Activated naive CD8-positive, alpha-beta T cell treated with anti-CD3 and anti-CD28 coated beads, Interleukin-2, amount 50 U/mL, for 24 hours (primary cell): ENCODE data around the gene FAM131A.

Experiments
- ATAC-seq: fragments of 150-1000 bp; cut with Tn5 transposase; one replicate; pipeline ENCODE4 v1.10.0; 2021
- DNase-seq: peaks from one replicate; pipeline ENCODE4 v3.0.0; 2021
- H3K27ac Mint-ChIP-seq: one replicate; pipeline ENCODE4 v1.8.0; 2021; ENCODE audit warnings: mild to moderate bottlenecking, mixed read lengths
- H3K27me3 Mint-ChIP-seq: one replicate; pipeline ENCODE4 v1.8.0; 2021; ENCODE audit warnings: mixed read lengths
- H3K36me3 Mint-ChIP-seq: one replicate; pipeline ENCODE4 v1.8.0; 2021; ENCODE audit warnings: low read depth, mixed read lengths
- H3K4me1 Mint-ChIP-seq: one replicate; pipeline ENCODE4 v1.8.0; 2021; ENCODE audit warnings: mixed read lengths
- H3K4me3 Mint-ChIP-seq: one replicate; pipeline ENCODE4 v1.8.0; 2021; ENCODE audit warnings: mild to moderate bottlenecking, moderate library complexity, mixed read lengths
- H3K9me3 Mint-ChIP-seq: one replicate; pipeline ENCODE4 v1.8.0; 2021; ENCODE audit warnings: mixed read lengths

FAM131A gene

GRCh38 chr3:184379358-184380184, 42.2 kb downstream of the FAM131A start, which contains the start of gene CHRD:
Gene CHRD, plus strand, starts transcription at chr3:184380054. Its CDS starts 265 bp downstream, at chr3:184380319.
- peak within 1 kb of the TSS; percentile 61 for H3K4me3 Mint-ChIP-seq
- peaks cover 6% of the 10 kb centered on the region for H3K4me1 Mint-ChIP-seq
- H3K36me3 Mint-ChIP-seq = no peaks in the 10 kb centered on the region
- ATAC-seq = no peak
- peaks cover 58% of the 10 kb centered on the region for H3K27me3 Mint-ChIP-seq
- DNase-seq = no peak
- H3K9me3 Mint-ChIP-seq = no peaks in the 10 kb centered on the region
- no peak within 1 kb of the TSS for H3K27ac Mint-ChIP-seq

GRCh38 chr3:184380185-184380626, 42.8 kb downstream of the FAM131A start:
- Mint-ChIP-seq H3K4me3 (no peak overlapping the region), H3K36me3 (no peaks in the 10 kb centered on the region), H3K4me1 (peaks cover 6% of the 10 kb centered on the region), H3K27me3 (peaks cover 58% of the 10 kb centered on the region), H3K9me3 (no peaks in the 10 kb centered on the region), H3K27ac (no peak overlapping the region)
- no peak for ATAC-seq
- peak; percentile 29 for DNase-seq

- Mint-ChIP-seq H3K27me3 (peaks cover 56% of the 10 kb centered on the region), H3K4me1 (peaks cover 6% of the 10 kb centered on the region), H3K9me3 (no peaks in the 10 kb centered on the region), H3K27ac (no peak overlapping the region), H3K36me3 (no peaks in the 10 kb centered on the region), H3K4me3 (peak overlapping the region; percentile 56)
- DNase-seq (no peak), ATAC-seq (no peak)
Observed at GRCh38 chr3:184380627-184381260, 43.3 kb downstream of the FAM131A start.

DNA sequence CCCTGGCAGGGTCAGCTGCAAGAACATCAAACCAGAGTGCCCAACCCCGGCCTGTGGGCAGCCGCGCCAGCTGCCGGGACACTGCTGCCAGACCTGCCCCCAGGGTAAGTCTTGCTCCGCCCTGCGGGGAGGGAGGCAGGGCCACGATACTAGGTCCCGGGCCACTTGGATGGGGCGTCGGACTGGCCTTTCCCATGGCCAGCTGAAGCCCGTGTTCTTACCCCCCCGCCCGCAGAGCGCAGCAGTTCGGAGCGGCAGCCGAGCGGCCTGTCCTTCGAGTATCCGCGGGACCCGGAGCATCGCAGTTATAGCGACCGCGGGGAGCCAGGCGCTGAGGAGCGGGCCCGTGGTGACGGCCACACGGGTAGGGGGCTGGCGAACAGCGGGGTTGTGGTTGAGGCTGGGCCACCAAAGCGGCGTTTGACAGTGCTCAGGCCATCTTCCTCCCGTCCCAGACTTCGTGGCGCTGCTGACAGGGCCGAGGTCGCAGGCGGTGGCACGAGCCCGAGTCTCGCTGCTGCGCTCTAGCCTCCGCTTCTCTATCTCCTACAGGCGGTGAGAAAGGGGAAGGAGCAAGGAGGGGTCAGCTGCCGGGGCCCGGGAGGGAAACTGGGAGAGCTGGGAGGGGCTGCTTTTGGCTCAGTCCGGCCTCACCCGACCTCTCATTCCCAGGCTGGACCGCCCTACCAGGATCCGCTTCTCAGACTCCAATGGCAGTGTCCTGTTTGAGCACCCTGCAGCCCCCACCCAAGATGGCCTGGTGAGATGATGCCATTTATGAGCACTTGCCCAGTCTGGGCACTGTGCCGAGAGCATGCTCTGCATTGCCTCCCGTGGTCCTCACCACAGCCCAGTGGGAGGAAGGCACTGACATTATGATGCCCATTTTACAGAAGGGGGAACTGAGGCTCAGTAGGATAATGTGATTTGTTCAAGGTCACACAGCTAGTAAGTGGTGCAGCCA, 44.1 kb downstream of the FAM131A start:
- peaks cover 54% of the 10 kb centered on the region for H3K27me3 Mint-ChIP-seq
- H3K27ac Mint-ChIP-seq = no peak overlapping the region
- H3K9me3 Mint-ChIP-seq = no peaks in the 10 kb centered on the region
- H3K36me3 Mint-ChIP-seq = no peaks in the 10 kb centered on the region
- ATAC-seq (no peak), DNase-seq (no peak)
- no peak overlapping the region for H3K4me3 Mint-ChIP-seq
- peaks cover 6% of the 10 kb centered on the region for H3K4me1 Mint-ChIP-seq

- Mint-ChIP-seq H3K27ac (no peak overlapping the region), H3K9me3 (no peaks in the 10 kb centered on the region), H3K27me3 (peaks cover 49% of the 10 kb centered on the region), H3K4me3 (no peak overlapping the region), H3K4me1 (peaks cover 6% of the 10 kb centered on the region), H3K36me3 (no peaks in the 10 kb centered on the region)
- no peak for ATAC-seq
- DNase-seq = no peak
Observed at GRCh38 chr3:184382326-184383032, 45.1 kb downstream of the FAM131A start.

GRCh38 chr3:184383033-184383740, 45.8 kb downstream of the FAM131A start:
- H3K4me1 Mint-ChIP-seq = peaks cover 4% of the 10 kb centered on the region
- no peak overlapping the region for H3K4me3 Mint-ChIP-seq
- H3K27ac Mint-ChIP-seq = no peak overlapping the region
- no peak for ATAC-seq
- no peak for DNase-seq
- H3K27me3 Mint-ChIP-seq = peaks cover 45% of the 10 kb centered on the region
- H3K36me3 Mint-ChIP-seq = no peaks in the 10 kb centered on the region
- H3K9me3 Mint-ChIP-seq = no peaks in the 10 kb centered on the region

GRCh38 chr3:184384342-184384741, 46.9 kb downstream of the FAM131A start:
- peaks cover 38% of the 10 kb centered on the region for H3K27me3 Mint-ChIP-seq

DNA sequence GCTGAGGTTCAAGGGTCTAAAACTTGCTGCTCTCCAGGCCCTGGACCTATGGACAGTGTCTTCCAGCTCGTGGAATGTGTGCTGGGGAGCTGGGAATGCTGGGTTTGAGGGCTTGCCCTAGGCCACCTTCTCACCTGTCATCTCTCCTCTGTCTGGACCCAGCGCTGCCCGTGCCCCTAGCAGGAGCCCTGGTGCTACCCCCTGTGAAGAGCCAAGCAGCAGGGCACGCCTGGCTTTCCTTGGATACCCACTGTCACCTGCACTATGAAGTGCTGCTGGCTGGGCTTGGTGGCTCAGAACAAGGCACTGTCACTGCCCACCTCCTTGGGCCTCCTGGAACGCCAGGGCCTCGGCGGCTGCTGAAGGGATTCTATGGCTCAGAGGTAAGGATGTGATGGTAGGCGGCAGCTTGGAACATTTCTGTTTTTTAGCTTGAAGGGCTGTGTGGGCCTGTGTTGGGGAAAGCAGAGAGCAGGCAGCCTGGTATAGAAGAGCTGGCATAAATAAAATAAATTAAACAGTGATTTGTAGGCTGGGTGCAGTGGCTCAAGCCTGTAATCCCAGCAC, 47.5 kb downstream of the FAM131A start:
- no peak for ATAC-seq
- peaks cover 39% of the 10 kb centered on the region for H3K27me3 Mint-ChIP-seq
- H3K9me3 Mint-ChIP-seq = no peaks in the 10 kb centered on the region
- no peak overlapping the region for H3K27ac Mint-ChIP-seq
- H3K4me3 Mint-ChIP-seq = no peak overlapping the region
- DNase-seq = no peak
- H3K36me3 Mint-ChIP-seq = no peaks in the 10 kb centered on the region
- peaks cover 2% of the 10 kb centered on the region for H3K4me1 Mint-ChIP-seq

More at GRCh38 chr3:184384342-184384741, 46.9 kb downstream of the FAM131A start:
- H3K36me3 Mint-ChIP-seq = no peaks in the 10 kb centered on the region
- no peak overlapping the region for H3K27ac Mint-ChIP-seq
- no peak overlapping the region for H3K4me3 Mint-ChIP-seq
- H3K9me3 Mint-ChIP-seq = no peaks in the 10 kb centered on the region
- no peak for DNase-seq
- no peak for ATAC-seq
- H3K4me1 Mint-ChIP-seq = peaks cover 2% of the 10 kb centered on the region

DNA sequence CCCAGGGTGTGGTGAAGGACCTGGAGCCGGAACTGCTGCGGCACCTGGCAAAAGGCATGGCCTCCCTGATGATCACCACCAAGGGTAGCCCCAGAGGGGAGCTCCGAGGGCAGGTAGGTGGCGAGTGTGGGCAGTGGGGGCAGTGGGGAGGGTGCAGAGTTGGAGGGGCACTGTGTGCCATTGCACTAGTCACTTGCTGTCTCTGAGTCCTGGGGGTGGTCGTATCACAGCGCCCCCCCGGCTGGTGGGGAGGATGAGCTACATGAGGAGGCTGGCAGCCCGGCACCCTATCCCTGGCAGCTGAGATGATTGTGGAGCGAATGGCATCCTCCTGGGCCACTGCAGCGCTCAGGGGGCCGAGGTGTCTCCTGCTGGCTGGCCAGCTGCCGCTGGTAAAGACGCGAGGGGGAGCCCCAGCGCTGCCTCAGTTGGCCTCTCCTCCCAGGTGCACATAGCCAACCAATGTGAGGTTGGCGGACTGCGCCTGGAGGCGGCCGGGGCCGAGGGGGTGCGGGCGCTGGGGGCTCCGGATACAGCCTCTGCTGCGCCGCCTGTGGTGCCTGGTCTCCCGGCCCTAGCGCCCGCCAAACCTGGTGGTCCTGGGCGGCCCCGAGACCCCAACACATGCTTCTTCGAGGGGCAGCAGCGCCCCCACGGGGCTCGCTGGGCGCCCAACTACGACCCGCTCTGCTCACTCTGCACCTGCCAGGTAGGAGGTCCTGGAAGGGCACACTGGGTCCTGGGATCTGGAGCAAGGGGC, 48.8 kb downstream of the FAM131A start:
- Mint-ChIP-seq H3K4me1 (no peaks in the 10 kb centered on the region), H3K36me3 (no peaks in the 10 kb centered on the region), H3K27ac (no peak overlapping the region), H3K9me3 (no peaks in the 10 kb centered on the region), H3K4me3 (no peak overlapping the region), H3K27me3 (peaks cover 36% of the 10 kb centered on the region)
- ATAC-seq (no peak), DNase-seq (no peak)

DNA sequence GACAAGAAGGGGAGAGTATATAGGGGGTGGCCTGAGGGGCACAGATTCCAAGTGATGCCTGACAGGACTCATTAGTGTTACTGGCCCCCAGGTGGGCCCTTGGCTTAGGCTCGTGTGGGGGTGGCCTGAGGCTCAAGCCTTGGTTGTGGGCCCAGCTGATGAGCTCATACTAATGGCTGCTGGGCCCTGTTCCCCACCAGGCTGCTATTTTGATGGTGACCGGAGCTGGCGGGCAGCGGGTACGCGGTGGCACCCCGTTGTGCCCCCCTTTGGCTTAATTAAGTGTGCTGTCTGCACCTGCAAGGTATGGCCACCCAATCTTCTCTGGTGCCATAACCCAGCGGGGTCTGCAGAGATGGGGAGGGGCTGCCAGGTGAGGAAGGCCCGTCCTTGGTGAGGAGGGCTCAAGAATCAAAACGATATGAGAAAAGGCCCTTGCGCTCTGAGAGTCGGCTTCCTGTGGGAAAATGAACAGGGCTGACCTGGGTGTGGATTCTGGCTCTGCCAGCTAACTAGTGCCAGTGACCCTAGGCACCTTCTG, 49.8 kb downstream of the FAM131A start:
- ATAC-seq = no peak
- no peak for DNase-seq
- Mint-ChIP-seq H3K4me3 (no peak overlapping the region), H3K9me3 (no peaks in the 10 kb centered on the region), H3K27me3 (peaks cover 31% of the 10 kb centered on the region), H3K36me3 (no peaks in the 10 kb centered on the region), H3K27ac (no peak overlapping the region), H3K4me1 (no peaks in the 10 kb centered on the region)

GRCh38 chr3:184388164-184388935, 51.0 kb downstream of the FAM131A start:
- no peak overlapping the region for H3K4me3 Mint-ChIP-seq
- no peaks in the 10 kb centered on the region for H3K9me3 Mint-ChIP-seq
- ATAC-seq (no peak), DNase-seq (no peak)
- H3K27ac Mint-ChIP-seq = no peak overlapping the region
- no peaks in the 10 kb centered on the region for H3K36me3 Mint-ChIP-seq
- peaks cover 23% of the 10 kb centered on the region for H3K27me3 Mint-ChIP-seq
- no peaks in the 10 kb centered on the region for H3K4me1 Mint-ChIP-seq

DNA sequence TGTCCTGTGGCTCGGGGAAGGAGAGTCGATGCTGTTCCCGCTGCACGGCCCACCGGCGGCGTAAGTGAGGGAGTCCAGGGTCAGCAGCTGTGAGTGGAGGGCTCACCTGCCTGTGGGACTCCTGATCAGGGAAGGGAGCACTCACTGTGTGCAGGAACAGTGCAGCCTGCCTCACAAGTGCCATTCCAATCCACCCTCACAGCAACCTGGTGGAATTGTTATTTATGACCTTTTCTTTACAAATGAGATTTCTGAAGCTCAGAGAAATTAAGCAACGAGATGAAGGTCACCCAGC, 51.5 kb downstream of the FAM131A start:
- Mint-ChIP-seq H3K27me3 (peaks cover 23% of the 10 kb centered on the region), H3K4me1 (no peaks in the 10 kb centered on the region), H3K9me3 (no peaks in the 10 kb centered on the region), H3K4me3 (no peak overlapping the region), H3K36me3 (no peaks in the 10 kb centered on the region), H3K27ac (no peak overlapping the region)
- no peak for ATAC-seq
- no peak for DNase-seq
